ENCODE results near the gene TMEM30A.

DNA sequence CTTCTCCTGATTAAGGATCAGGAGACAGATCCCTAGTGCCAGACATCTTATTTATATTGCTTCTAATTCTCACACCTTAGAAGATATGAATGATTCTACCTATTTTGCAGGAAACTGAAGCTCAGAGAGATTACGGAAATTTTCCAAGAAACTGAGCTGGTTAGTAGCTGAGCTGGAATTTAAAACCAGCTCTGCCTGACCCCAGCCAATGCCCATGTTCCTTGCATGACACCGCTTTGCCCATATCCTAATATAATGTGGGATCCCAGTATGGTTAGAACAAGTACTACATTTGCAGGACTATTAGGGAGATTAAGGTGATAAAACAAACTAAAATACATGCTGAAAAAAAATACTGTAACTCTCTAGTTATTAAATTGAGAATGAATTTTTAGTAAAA is 1.9 kb downstream of the TMEM30A start:
- TF ChIP-seq, protein P1, sequence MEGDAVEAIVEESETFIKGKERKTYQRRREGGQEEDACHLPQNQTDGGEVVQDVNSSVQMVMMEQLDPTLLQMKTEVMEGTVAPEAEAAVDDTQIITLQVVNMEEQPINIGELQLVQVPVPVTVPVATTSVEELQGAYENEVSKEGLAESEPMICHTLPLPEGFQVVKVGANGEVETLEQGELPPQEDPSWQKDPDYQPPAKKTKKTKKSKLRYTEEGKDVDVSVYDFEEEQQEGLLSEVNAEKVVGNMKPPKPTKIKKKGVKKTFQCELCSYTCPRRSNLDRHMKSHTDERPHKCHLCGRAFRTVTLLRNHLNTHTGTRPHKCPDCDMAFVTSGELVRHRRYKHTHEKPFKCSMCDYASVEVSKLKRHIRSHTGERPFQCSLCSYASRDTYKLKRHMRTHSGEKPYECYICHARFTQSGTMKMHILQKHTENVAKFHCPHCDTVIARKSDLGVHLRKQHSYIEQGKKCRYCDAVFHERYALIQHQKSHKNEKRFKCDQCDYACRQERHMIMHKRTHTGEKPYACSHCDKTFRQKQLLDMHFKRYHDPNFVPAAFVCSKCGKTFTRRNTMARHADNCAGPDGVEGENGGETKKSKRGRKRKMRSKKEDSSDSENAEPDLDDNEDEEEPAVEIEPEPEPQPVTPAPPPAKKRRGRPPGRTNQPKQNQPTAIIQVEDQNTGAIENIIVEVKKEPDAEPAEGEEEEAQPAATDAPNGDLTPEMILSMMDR (IDR thresholded peaks at IDR 0.05; ENCODE audit: low read depth, low read length, missing input control) = no peak
- no peak for TF ChIP-seq YY1 (IDR thresholded peaks at IDR 0.05)
- TF ChIP-seq GABPA (IDR thresholded peaks at IDR 0.05 in 1 of 2, conservative IDR thresholded peaks at IDR 0.05 in 1 of 2) = no peak
- TF ChIP-seq EGR1 (IDR thresholded peaks at IDR 0.05; ENCODE audit: low read depth in 2 of 2) = no peak

Measured in liver (tissue), 3 donors.